ENCODE measurements around the gene FMN1.

FMN1 gene

DNA sequence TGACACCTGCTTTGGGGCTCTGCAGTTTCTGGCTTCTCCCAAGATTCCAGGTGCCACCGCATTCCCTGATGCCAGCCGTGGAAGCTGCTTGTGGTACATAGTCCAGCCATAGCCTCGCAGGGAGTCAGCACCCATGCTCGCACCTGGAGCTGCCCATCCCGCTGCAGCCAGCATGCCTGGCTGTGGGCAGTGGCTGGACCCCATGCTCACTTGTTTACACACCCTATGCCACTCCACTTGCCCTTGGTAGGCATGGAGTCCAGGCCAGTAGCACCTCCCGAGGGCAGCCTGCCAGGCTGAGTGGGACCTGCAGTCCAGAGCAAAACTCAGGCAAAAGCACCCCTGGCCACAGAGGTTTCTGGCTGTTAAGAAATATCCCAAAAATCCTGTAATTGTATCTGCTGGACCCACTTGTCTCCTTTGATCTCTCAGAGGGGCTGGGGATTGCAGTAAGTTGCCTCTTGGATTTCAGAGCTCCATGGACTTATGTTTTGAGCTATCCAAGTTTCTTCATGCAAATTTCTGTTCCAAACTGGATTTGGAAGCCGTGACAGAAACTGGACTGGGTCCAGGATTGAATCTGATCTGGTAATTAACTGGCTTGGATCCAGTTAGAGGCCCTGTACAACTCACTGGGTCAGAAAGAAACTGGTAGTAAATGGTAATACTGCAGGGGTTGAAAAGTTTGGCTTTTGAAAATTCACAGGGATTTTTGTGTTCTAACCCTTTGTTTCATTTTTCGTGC, 149.3 kb downstream of the FMN1 start:
- H3K4me3 ChIP-seq (ENCODE audit: low read depth, low read length), result no peak overlapping the region
- H3K27ac ChIP-seq, result no peak overlapping the region
- TF ChIP-seq, protein P1, sequence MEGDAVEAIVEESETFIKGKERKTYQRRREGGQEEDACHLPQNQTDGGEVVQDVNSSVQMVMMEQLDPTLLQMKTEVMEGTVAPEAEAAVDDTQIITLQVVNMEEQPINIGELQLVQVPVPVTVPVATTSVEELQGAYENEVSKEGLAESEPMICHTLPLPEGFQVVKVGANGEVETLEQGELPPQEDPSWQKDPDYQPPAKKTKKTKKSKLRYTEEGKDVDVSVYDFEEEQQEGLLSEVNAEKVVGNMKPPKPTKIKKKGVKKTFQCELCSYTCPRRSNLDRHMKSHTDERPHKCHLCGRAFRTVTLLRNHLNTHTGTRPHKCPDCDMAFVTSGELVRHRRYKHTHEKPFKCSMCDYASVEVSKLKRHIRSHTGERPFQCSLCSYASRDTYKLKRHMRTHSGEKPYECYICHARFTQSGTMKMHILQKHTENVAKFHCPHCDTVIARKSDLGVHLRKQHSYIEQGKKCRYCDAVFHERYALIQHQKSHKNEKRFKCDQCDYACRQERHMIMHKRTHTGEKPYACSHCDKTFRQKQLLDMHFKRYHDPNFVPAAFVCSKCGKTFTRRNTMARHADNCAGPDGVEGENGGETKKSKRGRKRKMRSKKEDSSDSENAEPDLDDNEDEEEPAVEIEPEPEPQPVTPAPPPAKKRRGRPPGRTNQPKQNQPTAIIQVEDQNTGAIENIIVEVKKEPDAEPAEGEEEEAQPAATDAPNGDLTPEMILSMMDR (IDR thresholded peaks at IDR 0.05; ENCODE audit: low read depth, low read length), result no peak
- no peaks in the 10 kb centered on the region for H3K27me3 ChIP-seq (ENCODE audit: insufficient read depth, low read depth, severe bottlenecking)
- H3K36me3 ChIP-seq, result no peaks in the 10 kb centered on the region
- H3K9me3 ChIP-seq (ENCODE audit: severe bottlenecking), result peaks cover 11% of the 10 kb centered on the region
- no peak for DNase-seq

DNA sequence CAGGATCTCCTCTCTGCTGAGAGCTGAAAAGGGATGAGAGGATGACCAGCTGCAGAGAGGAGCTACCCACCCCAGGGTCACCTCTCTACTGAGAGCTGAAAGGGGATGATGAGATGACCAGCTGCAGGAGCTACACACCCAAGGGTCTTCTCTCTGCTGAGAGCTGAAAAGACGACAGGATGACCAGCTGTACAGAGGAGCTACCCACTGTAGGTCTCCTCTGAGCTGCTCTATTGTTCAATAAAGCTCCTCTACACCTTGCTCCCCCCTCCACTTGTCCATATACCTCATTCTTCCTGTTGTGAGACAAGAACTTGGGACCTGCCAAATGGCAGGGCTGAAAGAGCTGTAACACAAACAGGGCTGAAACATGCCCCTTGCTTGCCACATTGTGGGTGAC, 149.9 kb downstream of the FMN1 start:
- H3K9me3 ChIP-seq (ENCODE audit: severe bottlenecking), result peaks cover 10% of the 10 kb centered on the region
- H3K27me3 ChIP-seq (ENCODE audit: insufficient read depth, low read depth, severe bottlenecking), result no peaks in the 10 kb centered on the region
- DNase-seq, result no peak
- H3K36me3 ChIP-seq, result no peaks in the 10 kb centered on the region
- no peak overlapping the region for H3K27ac ChIP-seq
- TF ChIP-seq, protein P1 (IDR thresholded peaks at IDR 0.05; ENCODE audit: low read depth, low read length), result no peak
- no peak overlapping the region for H3K4me3 ChIP-seq (ENCODE audit: low read depth, low read length)

DNA sequence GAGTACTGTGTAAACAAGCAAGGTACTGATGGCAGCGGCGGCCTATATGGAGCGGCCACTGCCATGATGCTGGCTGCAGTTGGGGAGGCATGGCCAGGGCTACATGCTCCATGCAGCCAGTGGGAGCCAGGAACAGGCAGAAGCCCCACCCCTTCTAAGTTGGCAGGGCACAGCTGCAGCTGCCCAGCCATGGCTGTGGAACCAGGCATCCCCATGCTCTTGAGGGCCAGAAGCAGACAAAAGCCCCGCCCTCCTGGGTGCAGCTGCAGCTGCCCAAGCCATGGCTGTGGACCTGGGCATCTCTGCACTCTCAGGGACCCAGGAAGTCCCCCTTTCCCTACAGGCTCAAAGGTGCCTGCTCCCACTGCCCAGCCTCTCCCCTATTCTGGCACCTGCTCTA, 150.9 kb downstream of the FMN1 start:
- Histone ChIP-seq H3K4me3 (ENCODE audit: low read depth, low read length) (no peak overlapping the region), H3K27me3 (ENCODE audit: insufficient read depth, low read depth, severe bottlenecking) (no peaks in the 10 kb centered on the region), H3K9me3 (ENCODE audit: severe bottlenecking) (peaks cover 1% of the 10 kb centered on the region), H3K27ac (no peak overlapping the region), H3K36me3 (no peaks in the 10 kb centered on the region)
- no peak for DNase-seq
- TF ChIP-seq, protein P1 (IDR thresholded peaks at IDR 0.05; ENCODE audit: low read depth, low read length), result no peak

DNA sequence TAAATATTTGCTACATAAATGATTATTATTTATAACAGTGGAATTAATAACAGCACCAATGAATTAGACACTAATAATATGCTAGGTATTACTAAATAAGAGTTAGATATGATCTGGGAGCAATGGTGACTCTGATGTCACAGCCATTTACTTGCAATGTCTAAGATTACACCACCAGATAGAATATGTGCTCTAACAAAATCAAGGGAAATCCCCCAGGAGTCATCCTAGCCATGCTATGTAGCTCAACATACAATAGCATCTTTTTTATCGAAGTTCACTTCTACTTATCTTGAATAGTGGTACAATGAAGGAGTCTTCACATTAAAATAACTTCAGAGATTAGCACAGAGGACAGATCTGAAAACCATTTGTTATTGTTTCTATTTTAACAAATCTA, 154.0 kb downstream of the FMN1 start:
- H3K4me3 ChIP-seq (ENCODE audit: low read depth, low read length), result no peak overlapping the region
- no peak overlapping the region for H3K27ac ChIP-seq
- DNase-seq, result no peak
- TF ChIP-seq, protein P1 (IDR thresholded peaks at IDR 0.05; ENCODE audit: low read depth, low read length), result no peak
- no peaks in the 10 kb centered on the region for H3K27me3 ChIP-seq (ENCODE audit: insufficient read depth, low read depth, severe bottlenecking)
- H3K9me3 ChIP-seq (ENCODE audit: severe bottlenecking), result no peaks in the 10 kb centered on the region
- H3K36me3 ChIP-seq, result no peaks in the 10 kb centered on the region

DNA sequence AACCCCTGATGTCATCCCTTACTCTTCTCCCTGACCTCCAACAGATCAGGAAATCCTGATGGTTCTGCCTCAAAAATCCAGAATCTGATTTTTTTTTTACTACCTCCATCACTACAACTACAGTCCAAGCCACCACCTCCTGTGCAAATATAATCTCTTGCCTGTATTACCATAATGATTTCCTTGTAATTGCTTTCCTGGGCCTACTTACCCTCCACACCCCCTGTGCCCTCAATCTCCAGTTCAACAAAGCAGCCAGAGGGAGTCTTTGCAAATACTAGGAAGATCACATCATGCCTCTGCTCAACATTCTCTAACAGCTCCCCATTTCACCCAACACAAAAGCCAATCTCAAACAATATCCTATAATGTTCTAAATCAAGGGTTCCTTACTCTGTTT, 159.9 kb downstream of the FMN1 start:
- Histone ChIP-seq H3K27me3 (ENCODE audit: insufficient read depth, low read depth, severe bottlenecking) (no peaks in the 10 kb centered on the region), H3K9me3 (ENCODE audit: severe bottlenecking) (no peaks in the 10 kb centered on the region), H3K36me3 (no peaks in the 10 kb centered on the region), H3K4me3 (ENCODE audit: low read depth, low read length) (no peak overlapping the region), H3K27ac (no peak overlapping the region)
- TF ChIP-seq, protein P1 (IDR thresholded peaks at IDR 0.05; ENCODE audit: low read depth, low read length), result no peak
- no peak for DNase-seq

DNA sequence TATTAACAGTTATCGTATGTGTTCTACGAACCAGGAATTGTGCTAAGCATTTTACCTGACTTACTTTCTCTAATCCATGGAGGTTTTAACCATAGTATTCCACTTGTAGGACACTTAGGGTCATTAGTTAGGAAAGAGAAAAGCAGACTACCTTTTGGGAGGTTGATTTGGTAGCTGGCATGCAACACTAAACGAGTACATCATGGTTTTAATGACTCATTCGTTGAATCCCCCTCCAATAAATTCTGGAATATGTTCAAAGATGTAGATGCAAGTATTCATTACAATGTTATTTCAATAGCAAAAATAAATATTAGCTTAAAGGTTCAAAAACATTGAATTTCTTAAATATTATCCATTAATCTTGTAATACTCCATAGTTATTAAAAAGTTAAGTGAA, 162.5 kb downstream of the FMN1 start:
- Histone ChIP-seq H3K4me3 (ENCODE audit: low read depth, low read length) (no peak overlapping the region), H3K27me3 (ENCODE audit: insufficient read depth, low read depth, severe bottlenecking) (no peaks in the 10 kb centered on the region), H3K27ac (no peak overlapping the region), H3K36me3 (no peaks in the 10 kb centered on the region), H3K9me3 (ENCODE audit: severe bottlenecking) (no peaks in the 10 kb centered on the region)
- TF ChIP-seq, protein P1 (IDR thresholded peaks at IDR 0.05; ENCODE audit: low read depth, low read length), result no peak
- DNase-seq, result no peak

Measured in WERI-Rb-1 (cell line).